ENCODE results near the gene LRP1B.
"Not testable (repeated sequence)": the region's sequence is repeated elsewhere in the genome, so short reads cannot be mapped to it uniquely, and the experiment has no call there.

The LRP1B gene

GRCh38 chr2:140580532-140581151, 1550.2 kb downstream of the LRP1B start:
- peak; percentile 46 for DNase-seq

- DNase-seq, result no peak
Observed at GRCh38 chr2:140577453-140577852, 1553.4 kb downstream of the LRP1B start.

GRCh38 chr2:140567734-140568133, 1563.1 kb downstream of the LRP1B start:
- no peak for DNase-seq

GRCh38 chr2:140565756-140566155, 1565.1 kb downstream of the LRP1B start:
- no peak for DNase-seq

- no peak for DNase-seq
Observed at GRCh38 chr2:140555701-140556100, 1575.1 kb downstream of the LRP1B start.

- DNase-seq, result no peak
Observed at GRCh38 chr2:140552634-140553033, 1578.2 kb downstream of the LRP1B start.

- no peak for DNase-seq
Observed at GRCh38 chr2:140551287-140551686, 1579.5 kb downstream of the LRP1B start.

GRCh38 chr2:140550821-140551220, 1580.0 kb downstream of the LRP1B start:
- DNase-seq, result no peak

- not testable (repeated sequence) for DNase-seq
Observed at GRCh38 chr2:140544769-140545168, 1586.0 kb downstream of the LRP1B start.

GRCh38 chr2:140542627-140543026, 1588.2 kb downstream of the LRP1B start:
- DNase-seq, result no peak

- peak; percentile 17 for DNase-seq
Observed at GRCh38 chr2:140539242-140539875, 1591.5 kb downstream of the LRP1B start.

- no peak for DNase-seq
Observed at GRCh38 chr2:140529706-140530105, 1601.1 kb downstream of the LRP1B start.

GRCh38 chr2:140528982-140529381, 1601.8 kb downstream of the LRP1B start:
- no peak for DNase-seq

- peak; percentile 20 for DNase-seq
Observed at GRCh38 chr2:140526575-140526974, 1604.2 kb downstream of the LRP1B start.

- DNase-seq, result peak; percentile 43
Observed at GRCh38 chr2:140512106-140512505, 1618.7 kb downstream of the LRP1B start.

- no peak for DNase-seq
Observed at GRCh38 chr2:140509765-140510164, 1621.1 kb downstream of the LRP1B start.

- DNase-seq, result peak; percentile 10
Observed at GRCh38 chr2:140508756-140509155, 1622.1 kb downstream of the LRP1B start.

- DNase-seq, result no peak
Observed at GRCh38 chr2:140506606-140507005, 1624.2 kb downstream of the LRP1B start.

GRCh38 chr2:140504601-140505000, 1626.2 kb downstream of the LRP1B start:
- DNase-seq, result no peak

- no peak for DNase-seq
Observed at GRCh38 chr2:140502951-140503630, 1627.7 kb downstream of the LRP1B start.

- DNase-seq, result no peak
Observed at GRCh38 chr2:140498360-140498759, 1632.5 kb downstream of the LRP1B start.

- no peak for DNase-seq
Observed at GRCh38 chr2:140496714-140497113, 1634.1 kb downstream of the LRP1B start.

GRCh38 chr2:140491876-140492275, 1638.9 kb downstream of the LRP1B start:
- no peak for DNase-seq

GRCh38 chr2:140489193-140489592, 1641.6 kb downstream of the LRP1B start:
- no peak for DNase-seq
